KOPT-K1 (cell line): ENCODE results near the gene ANKRD11.

ENCODE experiments used
- H3K27ac ChIP-seq: fragments of 200-600 bp; sonication (generic); 2 replicates; pipeline ENCODE4 v1.5.1; 2016; ENCODE audit warnings: antibody characterized with exemption, mild to moderate bottlenecking, low read depth, low read length; ENCODE audit not compliant: poor library complexity, severe bottlenecking
- H3K36me3 ChIP-seq: fragments of 200-600 bp; sonication (generic); 2 replicates; pipeline ENCODE4 v1.5.1; 2017; ENCODE audit warnings: antibody characterized with exemption, mild to moderate bottlenecking, low read length, moderate library complexity; ENCODE audit not compliant: insufficient read depth
- H3K9me3 ChIP-seq: fragments of 200-600 bp; sonication (generic); 2 replicates; pipeline ENCODE4 v1.5.1; 2017; ENCODE audit warnings: antibody characterized with exemption, low read length, mild to moderate bottlenecking; ENCODE audit not compliant: insufficient read depth, poor library complexity, severe bottlenecking

Gene ANKRD11

GRCh38 chr16:89375021-89375420 lies 115.3 kb downstream of the ANKRD11 start:
- Histone ChIP-seq H3K9me3 (no peaks in the 10 kb centered on the region), H3K36me3 (peaks cover 31% of the 10 kb centered on the region), H3K27ac (no peak overlapping the region)

- Histone ChIP-seq H3K9me3 (no peaks in the 10 kb centered on the region), H3K36me3 (peaks cover 33% of the 10 kb centered on the region), H3K27ac (no peak overlapping the region)
These were observed 115.9 kb downstream of the ANKRD11 start for GRCh38 chr16:89374393-89374960.

DNA sequence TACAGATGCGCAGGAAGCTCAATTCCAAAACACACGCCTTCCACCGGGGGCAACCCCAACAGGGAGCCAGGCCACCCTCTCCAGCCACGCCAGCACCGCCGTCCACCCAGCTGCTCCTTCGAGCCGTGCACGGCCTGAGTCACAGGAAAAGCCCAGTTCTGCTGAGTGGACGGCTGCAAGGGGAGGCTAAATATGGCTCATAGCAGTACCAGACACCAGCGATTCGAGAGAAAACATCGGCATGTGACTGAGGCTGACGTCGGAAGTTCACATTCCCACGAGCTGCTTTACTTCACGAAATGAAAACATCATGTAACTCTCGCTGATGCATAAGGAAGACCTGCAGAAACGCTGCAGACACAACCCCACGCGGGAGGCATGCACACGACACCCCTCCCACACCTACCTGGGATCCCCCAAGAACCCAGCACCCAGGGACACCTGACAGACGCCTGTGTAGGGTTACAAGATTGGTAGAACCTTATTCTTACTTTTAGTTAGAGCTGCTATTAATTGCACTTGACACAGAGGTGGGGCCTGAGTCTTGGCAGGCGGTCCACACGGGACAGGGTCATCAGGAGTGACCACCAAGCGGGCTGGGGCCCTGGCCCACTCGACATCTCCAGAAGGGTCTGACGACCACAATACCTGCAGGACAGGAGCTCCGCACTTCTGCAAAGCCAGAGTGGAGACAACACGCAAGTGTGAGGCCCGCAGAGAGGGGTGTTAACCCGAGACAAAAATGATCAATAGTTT lies 116.8 kb downstream of the ANKRD11 start:
- Histone ChIP-seq H3K27ac (no peak overlapping the region), H3K9me3 (no peaks in the 10 kb centered on the region)

GRCh38 chr16:89371968-89372634 lies 118.3 kb downstream of the ANKRD11 start:
- Histone ChIP-seq H3K9me3 (no peaks in the 10 kb centered on the region), H3K27ac (no peak overlapping the region), H3K36me3 (peaks cover 37% of the 10 kb centered on the region)

More for the DNA sequence above, 116.8 kb downstream of the ANKRD11 start:
- H3K36me3 ChIP-seq, result peaks cover 33% of the 10 kb centered on the region

DNA sequence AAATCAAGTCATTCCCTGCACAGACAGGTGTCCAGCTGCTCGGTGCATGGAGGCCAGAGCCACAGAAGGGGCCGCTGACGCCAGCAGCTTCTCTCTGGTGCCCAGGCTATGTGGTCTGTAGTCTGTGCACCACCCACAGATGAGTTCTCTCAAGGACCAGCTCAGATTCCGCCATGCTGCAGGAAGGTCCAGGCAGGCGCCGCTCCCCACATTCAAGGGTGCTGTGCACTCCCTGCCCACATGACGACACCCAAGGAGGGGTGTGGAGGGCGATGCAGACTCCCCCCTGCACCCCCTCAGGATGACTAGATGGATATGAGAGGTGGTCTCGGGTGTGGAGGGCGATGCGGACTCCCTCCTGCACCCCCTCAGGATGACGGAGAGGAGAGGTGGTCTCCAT lies 119.0 kb downstream of the ANKRD11 start:
- no peaks in the 10 kb centered on the region for H3K9me3 ChIP-seq

GRCh38 chr16:89370601-89371000 lies 119.8 kb downstream of the ANKRD11 start:
- H3K27ac ChIP-seq, result no peak overlapping the region
- H3K36me3 ChIP-seq, result peaks cover 43% of the 10 kb centered on the region
- no peaks in the 10 kb centered on the region for H3K9me3 ChIP-seq

More for the DNA sequence above, 119.0 kb downstream of the ANKRD11 start:
- Histone ChIP-seq H3K27ac (no peak overlapping the region), H3K36me3 (peaks cover 43% of the 10 kb centered on the region)

DNA sequence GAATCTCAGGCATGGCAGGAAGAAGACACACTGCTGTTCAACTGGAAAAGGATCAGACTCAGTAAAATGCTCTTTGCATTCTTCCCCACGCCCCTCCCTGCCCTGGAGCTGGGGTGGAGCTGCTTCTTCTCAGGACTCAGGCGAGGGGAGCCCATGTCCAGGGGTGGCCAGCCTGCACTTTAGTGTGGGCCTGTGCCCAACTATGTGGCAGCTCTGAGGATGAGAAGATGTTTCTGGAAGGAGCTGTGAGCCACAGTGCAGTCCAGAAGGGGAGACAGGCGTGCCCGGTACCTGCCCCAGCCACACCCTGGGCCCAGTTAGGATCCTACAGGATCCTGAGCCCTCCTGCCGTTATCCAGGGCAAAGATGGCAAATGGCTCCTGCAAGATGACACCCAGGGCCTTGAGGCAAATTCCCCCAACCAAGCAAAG lies 120.3 kb downstream of the ANKRD11 start:
- Histone ChIP-seq H3K27ac (no peak overlapping the region), H3K9me3 (no peaks in the 10 kb centered on the region), H3K36me3 (peaks cover 43% of the 10 kb centered on the region)

- H3K36me3 ChIP-seq, result peaks cover 43% of the 10 kb centered on the region
- no peak overlapping the region for H3K27ac ChIP-seq
- H3K9me3 ChIP-seq, result no peaks in the 10 kb centered on the region
These were observed 121.0 kb downstream of the ANKRD11 start for GRCh38 chr16:89369266-89369895.

DNA sequence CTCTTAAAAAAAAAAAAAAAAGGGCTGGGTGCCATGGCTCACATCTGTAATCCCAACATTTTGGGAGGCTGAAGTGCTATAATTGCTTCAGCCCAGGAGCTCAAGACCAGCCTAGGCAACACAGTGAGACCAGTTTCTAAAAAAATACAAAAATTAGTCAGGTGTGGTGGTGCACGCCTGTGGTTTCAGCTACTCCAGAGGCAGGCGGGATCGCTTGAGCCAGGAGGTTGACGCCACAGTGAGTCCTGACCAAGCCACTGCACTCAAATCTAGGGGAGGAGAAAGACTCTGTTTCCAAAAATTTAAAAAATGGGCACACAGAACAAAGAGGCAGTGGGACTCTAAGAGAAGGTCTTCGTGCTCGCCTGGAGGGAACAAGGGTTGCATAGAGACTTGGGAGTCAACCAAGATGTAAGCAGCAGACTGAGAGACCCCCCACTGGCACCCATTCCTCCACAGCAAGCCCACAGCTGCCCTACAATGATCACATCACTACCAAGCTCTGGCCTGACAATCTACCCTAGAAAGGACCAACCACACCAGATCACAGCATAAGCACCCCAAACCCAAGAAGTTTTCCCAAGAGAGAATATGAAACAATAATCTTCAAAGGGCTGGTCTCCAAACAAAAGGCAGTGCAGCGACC lies 121.6 kb downstream of the ANKRD11 start:
- H3K9me3 ChIP-seq, result no peaks in the 10 kb centered on the region
- peaks cover 43% of the 10 kb centered on the region for H3K36me3 ChIP-seq
- no peak overlapping the region for H3K27ac ChIP-seq

GRCh38 chr16:89367538-89367915 lies 122.8 kb downstream of the ANKRD11 start:
- Histone ChIP-seq H3K9me3 (no peaks in the 10 kb centered on the region), H3K27ac (no peak overlapping the region), H3K36me3 (peaks cover 34% of the 10 kb centered on the region)

DNA sequence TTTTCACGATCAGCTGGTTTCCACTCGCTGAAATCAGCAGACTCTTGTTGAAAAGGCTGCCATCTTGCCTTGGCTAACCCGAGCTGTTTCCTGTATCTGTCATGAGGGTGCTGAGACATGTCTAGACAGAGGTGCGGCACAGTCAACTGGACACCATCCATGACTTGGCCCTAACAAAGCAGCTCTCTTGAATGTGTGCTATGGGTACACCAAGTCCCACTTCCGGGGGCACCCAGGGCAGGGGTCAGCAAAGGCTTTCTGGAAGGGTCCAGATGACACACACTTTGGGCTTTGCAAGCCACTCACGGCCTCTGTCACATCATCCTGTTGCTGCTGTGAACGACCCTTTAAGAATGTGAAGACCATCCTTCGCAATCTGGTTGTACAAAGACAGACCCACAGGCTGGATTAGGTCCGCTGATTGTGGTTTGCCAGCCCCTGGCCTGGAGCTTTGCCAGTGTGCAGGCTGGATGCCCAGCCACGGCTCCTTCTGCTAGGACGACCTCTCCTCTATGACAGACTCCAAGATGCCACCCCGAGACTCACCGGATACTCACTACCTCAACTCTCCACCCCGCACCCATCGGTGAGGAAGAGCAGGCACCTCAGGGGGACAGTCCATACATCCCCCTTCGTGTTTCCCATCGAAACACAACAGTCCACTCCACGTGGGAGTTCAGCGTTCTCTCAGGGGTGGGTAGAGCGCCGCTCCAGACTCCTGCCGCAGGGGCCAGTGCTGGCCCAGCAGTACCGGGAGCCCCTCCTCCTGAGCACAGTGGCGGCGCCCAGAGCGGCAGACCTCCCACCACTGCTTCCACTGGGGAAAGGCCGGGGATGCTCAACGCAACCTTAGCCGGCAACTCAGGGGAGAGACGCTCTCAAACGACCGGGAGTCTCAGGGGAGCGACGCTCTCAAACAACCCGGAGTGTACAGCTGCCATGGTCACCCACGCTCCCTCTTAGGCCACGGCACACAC lies 123.5 kb downstream of the ANKRD11 start:
- Histone ChIP-seq H3K9me3 (no peaks in the 10 kb centered on the region), H3K27ac (no peak overlapping the region), H3K36me3 (peaks cover 29% of the 10 kb centered on the region)

DNA sequence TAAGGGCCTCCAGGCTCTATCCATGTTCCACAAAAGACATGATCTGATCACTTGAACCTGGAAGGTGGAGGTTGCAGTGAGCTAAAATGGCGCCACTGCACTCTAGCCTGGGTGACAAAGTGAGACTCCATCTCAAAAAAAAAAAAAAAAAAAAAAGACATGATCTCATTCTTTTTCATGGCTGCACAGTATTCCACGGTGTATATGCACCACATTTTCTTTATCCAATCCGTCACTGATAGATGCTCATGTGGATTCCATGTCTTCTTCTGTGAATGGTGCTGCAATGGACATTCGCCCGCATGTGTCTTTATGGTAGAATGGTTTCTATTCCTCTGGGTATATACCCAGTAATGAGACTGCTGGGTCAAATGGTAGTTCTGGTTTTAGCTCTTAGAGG lies 124.4 kb downstream of the ANKRD11 start:
- no peak overlapping the region for H3K27ac ChIP-seq
- no peaks in the 10 kb centered on the region for H3K9me3 ChIP-seq
- H3K36me3 ChIP-seq, result peaks cover 20% of the 10 kb centered on the region; the same call in 1 of the 2 replicates

- no peak overlapping the region for H3K27ac ChIP-seq
- peaks cover 13% of the 10 kb centered on the region; the same call in 1 of the 2 replicates for H3K36me3 ChIP-seq
- no peaks in the 10 kb centered on the region for H3K9me3 ChIP-seq
These were observed 125.3 kb downstream of the ANKRD11 start for GRCh38 chr16:89365044-89365467.

DNA sequence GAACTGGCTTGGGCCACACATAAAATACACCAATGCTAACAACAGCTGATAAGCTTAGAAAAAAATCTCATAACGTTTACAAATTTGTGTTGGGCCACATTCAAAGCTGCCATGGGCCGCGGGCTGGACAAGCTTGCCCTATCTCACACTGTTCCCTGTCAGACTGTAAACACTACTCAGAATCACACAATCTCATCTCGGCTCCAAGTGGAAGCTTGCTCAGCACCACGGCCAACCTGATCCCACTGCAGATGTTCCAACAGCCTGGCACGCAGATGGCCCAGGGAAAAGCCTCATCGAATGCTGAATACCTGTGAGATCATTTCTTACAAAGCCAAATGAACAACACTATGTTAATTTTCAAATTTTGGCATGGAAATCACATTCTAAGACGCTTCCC lies 125.8 kb downstream of the ANKRD11 start:
- peaks cover 10% of the 10 kb centered on the region; the same call in 1 of the 2 replicates for H3K36me3 ChIP-seq
- H3K9me3 ChIP-seq, result no peaks in the 10 kb centered on the region
- no peak overlapping the region for H3K27ac ChIP-seq
